Heart left ventricle (tissue), 13 donors: ENCODE data around the gene MREG.

ENCODE experiments used
- CTCF ChIP-seq, 12 donors: fragments of 200-600 bp; sonication (generic) in 4 of 12; IDR thresholded peaks; one replicate each; pipeline versions ENCODE4 v1.5.0 to v1.8.0; 2018 to 2022; ENCODE audit warnings: antibody characterized with exemption in 12 of 12, mild to moderate bottlenecking in 5 of 12
- POLR2A ChIP-seq, 2 donors: fragments of 450-650 bp; IDR thresholded peaks; one replicate each; pipeline ENCODE4 v1.6.1; 2017; ENCODE audit warnings: antibody characterized with exemption in 2 of 2, mild to moderate bottlenecking in 2 of 2, moderate library complexity in 2 of 2
- donor health status: ischemic (EF 13 %, LVEDD 7.1; RV severe dilation, severe dysfunction).
- donor health status: DM: no; HTN: yes; CAD: no.
- donor health status: DM: no; HTN: no; CAD: no.
- donor health status: ischemic (EF 25% LVEDD 6.9; RV normal size, moderate dysfunction).
- donor health status: ischemic (EF 25% LVEDD 5.7; RV mildly dilated, moderate dysfunction).
- donor health status: ischemic (EF 35%, LVEDD 5.7; RV mildly dilated, moderate dysfunction).
- donor health status: nonischemic (EF 11% LVEDD 7.7; RV severe dilation, severe dysfunction).
- donor health status: DM: yes; HTN: yes; CAD: no.
- donor health status: PGD.
- donor health status: ischemic (EF 29% LVEDD 5.4; RV normal size, mild dysfunction).
- donor health status: nonischemic (EF 23%, LVEDD 6.1; RV moderate dilation, normal function).

DNA sequence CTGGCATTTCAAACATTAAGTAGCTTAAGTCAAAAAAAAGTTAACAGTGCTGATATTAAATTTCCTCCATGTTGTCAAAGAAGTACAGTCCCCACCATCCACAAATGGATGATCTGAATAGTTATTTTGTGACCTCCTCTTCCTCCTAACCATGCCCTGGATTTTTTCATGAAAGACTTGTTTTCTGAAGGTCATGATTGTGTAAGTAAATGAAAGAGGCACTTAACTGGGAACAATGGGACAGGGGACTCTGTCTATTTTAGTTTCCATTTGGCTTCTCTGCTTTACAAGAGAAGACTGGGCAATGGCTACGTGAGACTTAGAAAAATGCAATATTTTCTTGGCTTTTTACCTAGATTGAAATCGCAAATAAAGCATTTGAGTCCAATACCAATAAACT is 36.1 kb upstream of the MREG start:
- TF ChIP-seq CTCF (IDR thresholded peaks at IDR 0.05) (no peak), POLR2A (IDR thresholded peaks at IDR 0.05) (no peak)
